ENCODE results near the gene CDH20.

Gene CDH20

DNA sequence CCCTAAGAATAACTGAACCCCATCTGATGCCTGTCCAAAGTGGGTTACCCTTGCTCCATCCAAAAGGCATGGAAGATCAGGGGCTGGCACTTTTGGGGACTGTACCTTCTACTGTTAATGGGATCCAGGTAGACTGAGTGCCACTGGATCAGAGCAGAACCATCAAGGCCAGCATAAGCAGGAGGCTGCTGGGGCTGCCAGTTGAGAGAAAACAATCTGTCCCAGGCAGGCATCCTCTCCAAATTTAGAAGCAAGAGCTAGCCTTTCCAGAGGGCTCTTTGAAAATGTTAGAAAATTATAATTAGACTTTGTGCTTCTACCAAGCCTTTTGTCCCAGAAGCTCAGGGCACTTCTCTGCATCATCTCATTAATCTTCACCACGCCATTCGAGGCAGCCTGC lies 245.6 kb downstream of the CDH20 start:
- in situ Hi-C loops (cut with HindIII; ENCODE audit: low sequenced_read_pairs) = no loop called here
- no peak for DNase-seq (ENCODE audit: low read depth, low spot score)
- TF ChIP-seq, protein P1, sequence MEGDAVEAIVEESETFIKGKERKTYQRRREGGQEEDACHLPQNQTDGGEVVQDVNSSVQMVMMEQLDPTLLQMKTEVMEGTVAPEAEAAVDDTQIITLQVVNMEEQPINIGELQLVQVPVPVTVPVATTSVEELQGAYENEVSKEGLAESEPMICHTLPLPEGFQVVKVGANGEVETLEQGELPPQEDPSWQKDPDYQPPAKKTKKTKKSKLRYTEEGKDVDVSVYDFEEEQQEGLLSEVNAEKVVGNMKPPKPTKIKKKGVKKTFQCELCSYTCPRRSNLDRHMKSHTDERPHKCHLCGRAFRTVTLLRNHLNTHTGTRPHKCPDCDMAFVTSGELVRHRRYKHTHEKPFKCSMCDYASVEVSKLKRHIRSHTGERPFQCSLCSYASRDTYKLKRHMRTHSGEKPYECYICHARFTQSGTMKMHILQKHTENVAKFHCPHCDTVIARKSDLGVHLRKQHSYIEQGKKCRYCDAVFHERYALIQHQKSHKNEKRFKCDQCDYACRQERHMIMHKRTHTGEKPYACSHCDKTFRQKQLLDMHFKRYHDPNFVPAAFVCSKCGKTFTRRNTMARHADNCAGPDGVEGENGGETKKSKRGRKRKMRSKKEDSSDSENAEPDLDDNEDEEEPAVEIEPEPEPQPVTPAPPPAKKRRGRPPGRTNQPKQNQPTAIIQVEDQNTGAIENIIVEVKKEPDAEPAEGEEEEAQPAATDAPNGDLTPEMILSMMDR (IDR thresholded peaks at IDR 0.05; ENCODE audit: low read depth, low read length) = no peak
- no peak overlapping the region for H3K4me3 ChIP-seq (ENCODE audit: low read depth, low read length)

DNA sequence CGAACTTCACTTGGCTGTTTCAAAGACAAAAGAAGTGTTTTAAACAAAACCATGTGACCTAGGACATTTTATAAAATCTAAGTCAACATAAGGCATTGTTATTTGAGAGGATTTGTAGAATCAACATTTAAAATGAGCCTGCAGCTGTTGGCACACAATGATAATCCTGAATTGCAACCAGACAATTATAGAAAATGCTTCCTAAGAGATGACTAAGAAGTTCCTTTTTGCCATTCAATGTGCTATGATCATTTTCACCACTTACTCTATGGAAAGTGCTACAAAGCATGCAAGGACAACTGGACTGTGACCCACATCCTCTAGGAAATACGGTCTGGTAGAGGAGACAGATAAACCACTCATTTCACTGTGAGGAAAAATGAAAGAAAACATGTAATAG lies 246.4 kb downstream of the CDH20 start:
- TF ChIP-seq, protein P1 (IDR thresholded peaks at IDR 0.05; ENCODE audit: low read depth, low read length) = no peak
- in situ Hi-C loops (cut with HindIII; ENCODE audit: low sequenced_read_pairs) = no loop called here
- DNase-seq (ENCODE audit: low read depth, low spot score) = no peak
- H3K4me3 ChIP-seq (ENCODE audit: low read depth, low read length) = no peak overlapping the region

DNA sequence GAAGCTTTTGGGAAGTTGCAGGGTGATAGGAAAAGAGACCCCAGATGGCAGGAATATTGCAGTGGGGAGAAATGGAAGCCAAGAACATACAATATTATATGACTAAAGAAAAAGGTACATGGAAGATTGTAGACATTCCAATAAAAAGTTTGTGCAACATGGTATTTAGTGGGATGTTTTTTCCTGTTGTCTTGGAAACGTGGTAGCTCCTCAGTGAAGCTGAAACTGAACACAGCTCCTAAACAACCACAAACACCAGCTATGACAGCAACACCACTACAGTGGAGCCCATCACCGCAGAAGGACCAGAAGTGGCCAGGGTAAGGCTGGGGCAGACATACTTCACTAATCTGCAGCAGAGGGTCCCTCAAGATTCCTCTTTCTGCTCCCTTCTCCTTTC lies 246.8 kb downstream of the CDH20 start:
- no peak for DNase-seq (ENCODE audit: low read depth, low spot score)
- TF ChIP-seq, protein P1 (IDR thresholded peaks at IDR 0.05; ENCODE audit: low read depth, low read length) = no peak
- no peak overlapping the region for H3K4me3 ChIP-seq (ENCODE audit: low read depth, low read length)
- in situ Hi-C loops (cut with HindIII; ENCODE audit: low sequenced_read_pairs) = no loop called here

DNA sequence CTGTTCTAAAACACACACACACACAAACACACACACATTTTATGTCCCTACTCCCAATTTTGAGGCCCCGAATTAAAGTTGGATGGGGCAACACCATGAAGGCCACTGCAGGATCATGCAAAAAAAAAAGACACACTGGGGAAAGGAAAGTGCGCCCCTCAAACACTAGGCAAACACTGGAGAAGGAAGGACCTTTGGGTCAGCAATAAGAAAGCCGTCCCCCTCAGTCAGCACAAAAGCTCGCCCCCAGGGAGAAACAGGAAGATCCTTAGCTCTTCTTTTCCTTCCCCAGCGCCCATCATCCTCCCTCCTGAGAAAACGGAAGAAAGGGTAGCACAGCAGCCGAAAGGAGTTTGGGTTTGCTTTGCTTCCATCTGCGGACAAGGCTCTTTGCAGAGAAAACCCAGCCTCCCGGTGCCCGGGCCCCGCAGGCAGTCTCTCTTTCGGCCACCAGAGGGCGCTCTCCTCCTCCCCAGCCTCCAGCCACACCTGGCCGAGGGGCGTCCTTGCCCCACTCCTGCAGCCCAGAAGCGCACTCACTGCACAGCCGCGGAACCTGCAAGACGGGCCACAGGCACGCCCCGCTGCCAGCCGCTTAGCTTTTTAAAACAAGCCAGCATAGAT lies 248.5 kb downstream of the CDH20 start:
- TF ChIP-seq, protein P1 (IDR thresholded peaks at IDR 0.05; ENCODE audit: low read depth, low read length) = peak; percentile 98
- in situ Hi-C loops (cut with HindIII; ENCODE audit: low sequenced_read_pairs) = no loop called here
- H3K4me3 ChIP-seq (ENCODE audit: low read depth, low read length) = peak overlapping the region; percentile 33
- DNase-seq (ENCODE audit: low read depth, low spot score) = peak; percentile 61

DNA sequence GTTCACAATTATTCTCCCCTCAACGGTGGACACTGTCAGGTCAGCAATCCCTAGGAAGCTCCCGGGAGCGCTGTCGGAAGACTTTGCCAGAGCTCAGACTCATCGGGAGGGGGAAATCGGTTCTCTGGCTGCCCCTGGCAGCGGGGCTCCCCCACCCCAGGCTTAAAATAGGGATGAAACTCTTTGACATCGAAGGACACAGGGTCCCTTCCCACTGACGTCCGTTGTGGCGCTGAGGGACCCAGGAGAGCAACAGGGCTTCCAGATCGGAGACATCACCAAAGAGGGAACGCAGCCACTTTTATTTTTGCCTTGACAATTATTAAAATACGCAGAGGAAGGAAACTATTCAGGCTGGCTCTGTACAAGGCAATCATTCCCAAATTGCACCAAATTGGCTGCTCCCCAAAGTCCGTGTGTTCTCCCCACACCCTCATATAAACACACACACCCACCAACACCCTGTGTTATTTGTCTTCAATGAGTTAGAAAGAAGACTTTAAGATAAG lies 249.0 kb downstream of the CDH20 start:
- TF ChIP-seq, protein P1 (IDR thresholded peaks at IDR 0.05; ENCODE audit: low read depth, low read length) = no peak
- in situ Hi-C loops (cut with HindIII; ENCODE audit: low sequenced_read_pairs) = no loop called here
- H3K4me3 ChIP-seq (ENCODE audit: low read depth, low read length) = peak overlapping the region; percentile 33
- no peak for DNase-seq (ENCODE audit: low read depth, low spot score)

DNA sequence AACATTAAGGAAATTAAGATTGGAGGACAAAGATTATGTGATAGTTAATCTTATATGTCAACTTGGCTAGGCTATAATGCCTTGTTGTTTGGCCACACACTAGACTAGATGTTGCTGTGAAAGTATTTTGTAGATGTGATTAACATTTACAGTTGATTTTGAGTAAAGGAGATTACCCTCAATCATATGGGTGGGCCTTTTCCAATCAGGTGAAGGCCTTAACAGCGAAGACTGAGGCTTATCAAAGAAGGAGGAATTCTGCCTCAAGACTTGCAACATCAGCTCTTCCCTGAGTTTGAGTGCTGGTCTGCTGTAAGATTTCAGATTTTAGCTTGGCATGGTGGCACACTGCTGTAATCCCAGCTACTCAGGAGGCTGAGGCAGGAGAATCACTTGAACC lies 250.3 kb downstream of the CDH20 start:
- H3K4me3 ChIP-seq (ENCODE audit: low read depth, low read length) = no peak overlapping the region

More for the DNA sequence above, 250.3 kb downstream of the CDH20 start:
- TF ChIP-seq, protein P1 (IDR thresholded peaks at IDR 0.05; ENCODE audit: low read depth, low read length) = no peak
- no peak for DNase-seq (ENCODE audit: low read depth, low spot score)
- in situ Hi-C loops (cut with HindIII; ENCODE audit: low sequenced_read_pairs) = no loop called here
